GM12874 (cell line): Measurements from ENCODE around the gene CCDC179.
A peak's percentile ranks its signal among the peaks of the same experiment; 100 is the strongest.

Experiments used
- CTCF ChIP-seq: IDR thresholded peaks from 2 replicates; pipeline ENCODE4 v1.5.1; 2011; ENCODE audit warnings: low read depth, mild to moderate bottlenecking, control low read depth, low read length, moderate library complexity; ENCODE audit not compliant: insufficient read depth

The CCDC179 gene

GRCh38 chr11:22832315-22833015 lies 27.8 kb downstream of the CCDC179 start:
- no peak for TF ChIP-seq CTCF

DNA sequence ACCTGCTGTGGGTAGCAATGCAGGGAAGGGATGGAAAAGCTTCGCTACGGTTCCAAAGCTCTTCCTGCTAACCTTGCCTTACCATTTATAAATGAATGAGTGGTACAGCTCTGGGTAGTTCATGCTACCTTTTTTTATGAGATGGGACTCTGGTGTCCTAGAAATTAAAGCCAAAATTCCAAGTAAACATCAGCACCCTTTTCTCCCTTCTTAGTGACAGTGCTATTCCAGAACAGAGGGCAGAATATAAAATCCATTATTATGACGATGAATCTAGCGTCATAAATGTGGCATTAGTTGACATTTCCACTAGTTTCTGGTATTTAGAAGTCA lies 30.2 kb downstream of the CCDC179 start:
- no peak for TF ChIP-seq CTCF

DNA sequence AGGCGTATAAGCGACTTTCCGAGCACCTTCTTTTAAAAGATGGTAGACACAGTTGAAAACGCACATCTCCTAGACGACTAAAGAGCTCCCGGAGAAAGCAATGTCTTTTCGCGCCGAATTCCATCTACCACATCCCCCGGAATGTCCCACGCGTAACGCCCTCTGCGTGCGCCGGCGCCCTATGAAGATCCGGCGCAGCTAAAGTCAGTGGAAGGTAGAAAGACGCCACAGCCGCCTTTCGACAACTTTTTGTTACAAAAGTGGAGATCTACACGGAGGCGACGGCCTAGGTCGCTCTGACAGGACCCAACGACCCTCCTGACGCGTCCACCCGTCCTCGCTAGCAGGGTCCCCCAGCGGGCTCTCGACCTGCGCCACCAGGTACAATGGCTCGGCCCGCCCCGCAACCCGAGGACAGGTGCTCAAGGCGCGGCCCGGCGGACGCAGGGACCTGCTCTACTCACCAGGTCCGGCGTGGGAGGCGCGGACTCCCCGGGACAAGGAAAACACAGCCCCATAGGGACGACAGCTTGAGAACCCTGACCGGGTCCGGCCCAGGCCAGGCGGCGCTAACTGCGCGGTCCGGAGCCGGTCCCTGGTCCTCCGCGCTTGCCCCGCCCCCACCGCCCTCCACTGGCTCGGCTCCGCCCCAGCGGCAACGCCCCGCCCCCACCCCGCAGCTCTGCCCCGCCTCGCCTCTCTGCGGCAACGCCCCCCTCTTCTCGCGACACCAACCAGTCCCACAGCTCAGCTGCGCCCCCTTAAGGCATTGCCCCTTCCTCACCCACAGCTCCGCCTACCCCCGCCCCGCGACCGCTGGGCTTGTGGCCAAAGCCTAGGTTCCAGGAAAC lies 30.8 kb downstream of the CCDC179 start, which contains the start of gene SVIP:
SVIP (minus strand) TSS at position 571 of the 851 bp plus-strand sequence; CDS start at position 518, 53 bp downstream.
- TF ChIP-seq CTCF = peak; percentile 87

- TF ChIP-seq CTCF = no peak
Measured at GRCh38 chr11:22828373-22828772, 31.9 kb downstream of the CCDC179 start.

GRCh38 chr11:22822203-22822602 lies 38.1 kb downstream of the CCDC179 start:
- TF ChIP-seq CTCF = no peak

GRCh38 chr11:22809893-22810292 lies 50.4 kb downstream of the CCDC179 start:
- no peak for TF ChIP-seq CTCF

DNA sequence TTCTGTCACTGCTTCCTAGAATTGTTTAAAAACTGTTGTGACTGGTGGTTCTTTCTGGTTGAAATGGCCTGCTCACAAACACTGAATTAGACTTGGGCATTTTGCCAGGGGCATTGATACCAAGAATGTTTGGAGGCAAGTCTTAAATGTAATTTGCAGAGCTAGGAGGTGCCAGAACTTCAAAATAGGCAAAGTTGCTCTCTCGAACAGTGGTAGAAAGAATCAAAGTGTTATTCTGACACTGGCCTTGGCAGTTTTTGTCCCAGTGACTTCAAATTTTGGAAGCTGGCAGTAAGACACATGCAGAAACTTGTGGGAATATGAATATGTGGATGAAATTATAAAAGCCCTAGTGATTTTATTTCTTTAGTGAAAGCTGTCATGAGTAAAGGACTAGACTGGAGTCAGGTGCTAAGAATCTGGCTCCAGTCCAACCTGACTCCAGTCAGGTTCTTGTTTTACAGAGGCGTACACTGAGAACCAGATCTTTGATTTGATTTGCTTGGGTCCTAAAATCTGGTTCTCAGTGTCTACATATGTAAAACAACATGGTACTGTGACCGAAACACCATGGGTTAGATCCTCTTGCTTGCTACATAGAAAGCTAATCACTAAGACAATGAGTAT lies 51.6 kb downstream of the CCDC179 start:
- TF ChIP-seq CTCF = no peak
